Osteocyte (in vitro differentiated cells): ENCODE results near the gene DOCK11. TPM values are rescaled to one million over a fixed set of nuclear protein-coding genes. Genes with fewer than 3 reads are reported as not detected.
A peak's percentile ranks its signal among the peaks of the same experiment; 100 is the strongest.

Experiments
- DNase-seq: peaks from one replicate; pipeline ENCODE4 v3.0.0; 2021; ENCODE audit warnings: mixed read lengths; ENCODE audit not compliant: unreplicated experiment; ENCODE audit errors: extremely low spot score
- H3K27ac Mint-ChIP-seq: one replicate; pipeline ENCODE4 v1.8.0; 2021; ENCODE audit warnings: mild to moderate bottlenecking, mixed read lengths; ENCODE audit not compliant: unreplicated experiment
- H3K27me3 Mint-ChIP-seq: one replicate; pipeline ENCODE4 v1.8.0; 2021; ENCODE audit warnings: mixed read lengths; ENCODE audit not compliant: unreplicated experiment
- H3K36me3 Mint-ChIP-seq: one replicate; pipeline ENCODE4 v1.8.0; 2021; ENCODE audit warnings: mixed read lengths; ENCODE audit not compliant: unreplicated experiment
- H3K4me1 Mint-ChIP-seq: one replicate; pipeline ENCODE4 v1.8.0; 2021; ENCODE audit warnings: mixed read lengths; ENCODE audit not compliant: unreplicated experiment
- H3K4me3 Mint-ChIP-seq: one replicate; pipeline ENCODE4 v1.8.0; 2021; ENCODE audit warnings: mild to moderate bottlenecking, moderate library complexity, mixed read lengths; ENCODE audit not compliant: unreplicated experiment
- H3K9me3 Mint-ChIP-seq: one replicate; pipeline ENCODE4 v1.8.0; 2021; ENCODE audit warnings: mixed read lengths; ENCODE audit not compliant: unreplicated experiment
- CTCF ChIP-seq: fragments of 200-600 bp; sonication (generic); IDR thresholded peaks from 2 replicates; pipeline ENCODE4 v1.5.0; 2021; ENCODE audit warnings: antibody characterized with exemption, mild to moderate bottlenecking, moderate library complexity
- total RNA-seq: library from RNA; stranded (reverse); gene quantifications from 2 replicates; pipeline ENCODE4 v1.2.1, GENCODE V29; 2021

The DOCK11 gene
- total RNA-seq, 1 donor from 2014 or later = 24.8 TPM

DNA sequence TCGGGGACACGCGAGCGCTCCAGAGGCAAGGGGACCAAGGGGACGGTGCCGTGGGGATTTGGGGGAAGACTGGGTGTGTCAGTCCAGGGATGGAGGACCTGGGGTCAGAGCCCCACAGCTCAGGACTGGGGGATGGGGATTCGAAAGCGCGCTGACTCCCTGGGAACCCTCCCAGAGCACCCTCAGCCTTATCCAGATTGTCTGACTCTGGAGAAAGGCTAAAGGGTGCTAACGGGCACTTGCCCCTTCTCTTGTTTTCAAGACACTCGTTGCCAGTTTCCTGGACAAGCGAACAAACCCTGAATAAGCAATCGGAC lies 1.1 kb downstream of the DOCK11 start:
- no peak for DNase-seq
- TF ChIP-seq CTCF = no peak
- peak overlapping the region; percentile 72 for H3K27ac Mint-ChIP-seq
- no peaks in the 10 kb centered on the region for H3K9me3 Mint-ChIP-seq
- H3K4me1 Mint-ChIP-seq = peaks cover 18% of the 10 kb centered on the region
- H3K36me3 Mint-ChIP-seq = no peaks in the 10 kb centered on the region
- H3K27me3 Mint-ChIP-seq = no peaks in the 10 kb centered on the region
- H3K4me3 Mint-ChIP-seq = peak overlapping the region; percentile 84

DNA sequence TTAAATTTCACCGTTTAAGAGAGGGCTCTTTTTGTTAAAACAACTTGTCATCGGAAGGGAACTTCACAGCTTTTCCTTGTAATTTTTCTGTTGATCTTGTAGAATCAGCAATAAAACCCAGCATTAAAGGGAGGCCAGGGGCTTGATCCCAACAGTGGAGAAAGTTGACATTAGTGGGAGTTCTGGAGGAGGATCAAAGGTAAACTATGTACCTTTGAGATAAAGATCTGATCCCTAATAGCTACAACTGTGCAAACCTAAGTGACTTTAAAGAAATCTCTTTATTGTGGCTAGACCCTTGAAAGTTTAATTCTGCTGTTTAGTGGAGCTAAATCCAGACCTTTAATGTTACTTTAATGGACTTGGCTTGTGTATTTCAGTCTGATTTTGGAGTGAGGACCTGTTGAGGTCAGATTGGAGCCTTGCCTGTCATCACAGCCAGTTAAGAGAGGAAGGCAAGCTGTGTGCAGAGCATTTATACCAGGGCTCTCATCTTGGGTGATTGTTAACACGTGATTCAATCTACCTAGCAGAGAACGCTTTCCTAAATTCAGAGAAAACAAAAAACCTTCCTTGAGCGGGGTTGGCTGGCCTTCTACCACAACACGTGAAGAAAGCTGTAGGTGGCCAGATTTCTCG lies 1.7 kb downstream of the DOCK11 start:
- peak overlapping the region; percentile 9 for H3K27ac Mint-ChIP-seq
- peaks cover 18% of the 10 kb centered on the region for H3K4me1 Mint-ChIP-seq
- no peak for DNase-seq
- TF ChIP-seq CTCF = no peak
- H3K27me3 Mint-ChIP-seq = no peaks in the 10 kb centered on the region
- H3K36me3 Mint-ChIP-seq = no peaks in the 10 kb centered on the region
- H3K4me3 Mint-ChIP-seq = peak overlapping the region; percentile 84
- H3K9me3 Mint-ChIP-seq = no peaks in the 10 kb centered on the region

- H3K4me1 Mint-ChIP-seq = peaks cover 18% of the 10 kb centered on the region
- no peak overlapping the region for H3K27ac Mint-ChIP-seq
- no peaks in the 10 kb centered on the region for H3K27me3 Mint-ChIP-seq
- no peak overlapping the region for H3K4me3 Mint-ChIP-seq
- TF ChIP-seq CTCF = no peak
- no peaks in the 10 kb centered on the region for H3K9me3 Mint-ChIP-seq
- no peak for DNase-seq
- H3K36me3 Mint-ChIP-seq = no peaks in the 10 kb centered on the region
Observed at GRCh38 chrX:118498351-118498750, 2.7 kb downstream of the DOCK11 start.

GRCh38 chrX:118498755-118499154 lies 3.1 kb downstream of the DOCK11 start:
- Mint-ChIP-seq H3K4me1 (peaks cover 18% of the 10 kb centered on the region), H3K9me3 (no peaks in the 10 kb centered on the region), H3K4me3 (no peak overlapping the region), H3K36me3 (no peaks in the 10 kb centered on the region), H3K27ac (no peak overlapping the region), H3K27me3 (no peaks in the 10 kb centered on the region)
- no peak for DNase-seq
- no peak for TF ChIP-seq CTCF

- H3K4me1 Mint-ChIP-seq = peaks cover 18% of the 10 kb centered on the region
- H3K9me3 Mint-ChIP-seq = no peaks in the 10 kb centered on the region
- no peak overlapping the region for H3K27ac Mint-ChIP-seq
- H3K27me3 Mint-ChIP-seq = no peaks in the 10 kb centered on the region
- H3K4me3 Mint-ChIP-seq = no peak overlapping the region
- H3K36me3 Mint-ChIP-seq = no peaks in the 10 kb centered on the region
- no peak for DNase-seq
- no peak for TF ChIP-seq CTCF
Observed at GRCh38 chrX:118499295-118499694, 3.7 kb downstream of the DOCK11 start.
